Keratinocyte (primary cell): ENCODE results near the gene PPT2.

ENCODE experiments used
- CTCF ChIP-seq, 3 experiments: IDR thresholded peaks in 1 of 3; conservative IDR thresholded peaks in 1 of 3; optimal IDR thresholded peaks in 1 of 3; 2 replicates in 2 of 3; 3 replicates in 1 of 3; pipeline versions ENCODE3 to v1.5.1; 2011; ENCODE audit warnings: low read length in 3 of 3, mild to moderate bottlenecking in 3 of 3, moderate library complexity in 2 of 3, control low read depth in 1 of 3, inconsistent platforms in 1 of 3; ENCODE audit not compliant: insufficient read depth in 2 of 3; ENCODE audit errors: extremely low read depth in 1 of 3
- EZH2 ChIP-seq: IDR thresholded peaks from one replicate; pipeline ENCODE4 v1.6.1; 2012; ENCODE audit warnings: inconsistent platforms, mild to moderate bottlenecking, low read length, moderate library complexity

GRCh38 chr6:32105433-32105832 is 48.5 kb upstream of the PPT2 start:
- TF ChIP-seq CTCF (optimal IDR thresholded peaks at IDR 0.05 in 1 of 3, IDR thresholded peaks at IDR 0.05 in 1 of 3, conservative IDR thresholded peaks at IDR 0.05 in 1 of 3; ENCODE audit: extremely low read depth in 1 of 3, insufficient read depth in 2 of 3, low read length in 3 of 3) = no peak
- no peak for TF ChIP-seq EZH2
